Measurements from ENCODE around the gene CCT4.

DNA sequence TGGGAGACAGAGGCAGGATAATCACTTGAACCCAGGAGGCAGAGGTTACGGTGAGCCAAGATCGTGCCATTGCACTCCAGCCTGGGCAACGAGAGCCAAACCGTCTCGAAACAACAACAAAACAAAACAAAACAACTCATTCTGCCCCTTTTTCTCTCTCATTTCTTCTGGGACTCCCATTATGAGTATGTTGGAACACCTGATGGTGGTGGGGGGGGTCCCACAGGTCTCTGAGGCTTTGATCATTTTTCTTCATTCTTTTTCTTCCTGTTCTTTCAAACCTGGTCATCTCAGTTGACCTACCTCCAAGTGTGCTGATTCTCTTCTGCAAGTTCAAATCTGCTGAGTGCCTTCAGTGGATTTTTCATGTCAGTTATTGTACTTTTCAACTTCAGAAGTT is 26.4 kb downstream of the CCT4 start:
- TF ChIP-seq CTCF (IDR thresholded peaks at IDR 0.05): no peak
- TF ChIP-seq TCF7L2 (IDR thresholded peaks at IDR 0.05; ENCODE audit: low read depth, low read length): no peak
- TF ChIP-seq POLR2AphosphoS5 (IDR thresholded peaks at IDR 0.05; ENCODE audit: low read depth, low read length): no peak

All from Panc1 (cell line).